ENCODE results near the gene SMC4.

- TF ChIP-seq POLR2AphosphoS5 (IDR thresholded peaks at IDR 0.05; ENCODE audit: borderline replicate concordance, low read depth, low read length) (no peak), EZH2 (IDR thresholded peaks at IDR 0.05) (no peak), FOXP2 (optimal IDR thresholded peaks at IDR 0.05; ENCODE audit: control extremely low read depth, extremely low read length, insufficient read depth) (no peak)
Measured at GRCh38 chr3:160374472-160374871, 25.0 kb upstream of the SMC4 start.
